RCC 7860 (cell line): ENCODE results near the gene PNRC2.
"Not testable (repeated sequence)": the region's sequence is repeated elsewhere in the genome, so short reads cannot be mapped to it uniquely, and the experiment has no call there.

Experiments
- DNase-seq: peaks from one replicate; pipeline ENCODE4 v3.0.0-alpha.2; 2015; ENCODE audit warnings: low spot score
- FAIRE-seq: peaks from 2 replicates; lab custom pipeline; 2012; peaks lifted over from hg19 to GRCh38; lab: Jason Lieb, UNC

Gene PNRC2

DNA sequence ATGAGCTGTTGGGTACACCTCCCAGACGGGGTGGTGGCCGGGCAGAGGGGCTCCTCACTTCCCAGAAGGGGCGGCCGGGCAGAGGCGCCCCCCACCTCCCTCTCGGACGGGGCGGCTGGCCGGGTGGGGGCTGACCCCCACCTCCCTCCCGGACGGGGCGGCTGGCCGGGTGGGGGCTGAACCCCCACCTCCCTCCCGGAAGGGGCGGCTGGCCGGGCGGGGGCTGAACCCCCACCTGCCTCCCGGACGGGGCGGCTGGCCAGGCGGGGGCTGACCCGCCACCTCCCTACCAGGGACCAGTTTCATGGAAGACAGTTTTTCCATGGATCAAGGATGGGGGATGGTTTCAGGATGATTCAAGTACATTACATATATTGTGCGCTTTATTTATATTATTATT, 27.4 kb downstream of the PNRC2 start:
- FAIRE-seq, DNase-seq: not testable (repeated sequence)

DNA sequence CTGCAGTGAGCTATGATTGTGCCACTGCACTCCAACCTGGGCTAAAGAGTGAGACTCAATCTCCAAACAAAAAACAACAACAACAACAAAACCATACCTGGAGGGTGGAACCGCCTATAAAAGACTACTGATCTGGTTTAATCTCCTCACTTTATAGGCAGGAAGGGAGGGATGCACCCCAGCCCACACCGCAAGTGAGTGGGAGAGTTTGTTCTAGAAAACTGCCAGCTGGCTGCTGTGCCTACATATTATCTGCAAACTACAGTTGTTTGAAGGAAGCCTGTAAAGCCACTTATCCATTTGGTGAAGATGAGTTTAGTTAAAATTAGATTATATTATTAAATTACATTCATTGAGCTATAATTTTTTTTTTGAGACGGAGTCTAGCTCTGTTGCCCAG, 29.6 kb downstream of the PNRC2 start:
- DNase-seq = no peak
- FAIRE-seq = no peak

GRCh38 chr1:23992011-23992410, 32.4 kb downstream of the PNRC2 start:
- DNase-seq, FAIRE-seq: not testable (repeated sequence)

DNA sequence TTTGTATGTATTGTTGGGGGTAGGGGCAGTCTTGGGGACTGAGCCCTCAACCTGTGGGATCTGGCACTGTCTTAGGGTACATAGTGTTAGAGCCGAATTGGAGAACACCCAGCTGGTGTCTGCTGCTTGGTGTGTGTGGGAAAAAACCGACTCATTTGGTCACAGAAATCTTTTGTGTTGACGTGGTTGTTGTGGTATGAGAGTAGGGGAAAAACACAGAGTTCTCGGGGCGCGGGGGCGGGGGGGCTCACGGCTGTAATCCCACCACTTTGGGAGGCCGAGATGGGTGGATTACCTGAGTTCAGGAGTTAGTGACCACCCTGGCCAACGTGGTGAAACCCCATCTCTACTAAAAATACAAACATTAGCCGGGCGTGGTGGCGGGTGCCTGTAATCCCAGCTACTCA, 35.8 kb downstream of the PNRC2 start:
- no peak for FAIRE-seq

DNA sequence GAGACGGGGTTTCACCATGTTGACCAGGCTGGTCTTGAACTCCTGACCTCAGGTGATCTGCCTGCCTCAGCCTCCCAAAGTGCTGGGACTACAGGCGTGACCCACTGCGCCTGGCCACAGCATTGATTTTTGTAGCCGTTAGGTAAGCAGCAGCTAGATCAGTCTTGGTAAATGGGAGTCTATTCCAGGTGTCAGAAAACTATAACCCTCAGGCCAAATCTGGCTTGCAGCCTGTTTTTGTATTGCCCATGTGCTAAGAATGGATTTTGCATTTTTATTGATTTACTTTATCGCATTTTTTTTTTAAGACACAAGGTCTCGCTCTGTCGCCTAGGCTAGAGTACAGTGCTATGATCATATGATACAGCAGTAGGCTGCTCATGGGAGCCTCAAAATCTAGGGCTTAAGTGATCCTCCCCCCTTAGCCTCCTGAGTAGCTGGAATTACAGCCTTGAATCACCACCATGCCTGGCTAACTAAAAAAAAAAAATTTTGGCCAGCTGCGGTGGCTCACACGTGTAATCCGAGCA, 37.1 kb downstream of the PNRC2 start:
- DNase-seq = no peak
- FAIRE-seq = no peak

More for the DNA sequence above, 35.8 kb downstream of the PNRC2 start:
- no peak for DNase-seq

- DNase-seq = no peak
- no peak for FAIRE-seq
Observed at GRCh38 chr1:23997812-23998211, 38.2 kb downstream of the PNRC2 start.

- FAIRE-seq (no peak), DNase-seq (no peak)
Observed at GRCh38 chr1:23999156-23999671, 39.6 kb downstream of the PNRC2 start.

DNA sequence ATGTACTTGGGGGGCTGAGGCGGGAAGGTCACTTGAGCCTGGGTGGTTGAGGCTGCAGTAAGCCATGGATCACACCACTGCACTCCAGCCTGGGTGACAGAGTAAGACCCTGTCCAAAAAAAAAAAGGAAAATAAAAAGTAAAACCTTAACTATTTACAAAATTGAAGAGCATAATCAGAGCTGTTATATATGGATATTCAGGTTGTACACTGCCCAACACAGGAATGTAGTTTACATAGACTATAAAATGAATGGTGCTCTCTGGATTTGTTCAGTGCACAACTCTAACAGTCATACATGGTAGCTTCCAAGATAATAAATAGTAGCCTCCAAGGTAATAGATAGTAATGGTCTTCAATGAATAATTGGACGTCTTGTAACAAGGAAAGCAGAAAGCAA, 43.1 kb downstream of the PNRC2 start:
- no peak for FAIRE-seq
- no peak for DNase-seq

- DNase-seq = no peak
Observed at GRCh38 chr1:24003331-24003972, 43.8 kb downstream of the PNRC2 start.

DNA sequence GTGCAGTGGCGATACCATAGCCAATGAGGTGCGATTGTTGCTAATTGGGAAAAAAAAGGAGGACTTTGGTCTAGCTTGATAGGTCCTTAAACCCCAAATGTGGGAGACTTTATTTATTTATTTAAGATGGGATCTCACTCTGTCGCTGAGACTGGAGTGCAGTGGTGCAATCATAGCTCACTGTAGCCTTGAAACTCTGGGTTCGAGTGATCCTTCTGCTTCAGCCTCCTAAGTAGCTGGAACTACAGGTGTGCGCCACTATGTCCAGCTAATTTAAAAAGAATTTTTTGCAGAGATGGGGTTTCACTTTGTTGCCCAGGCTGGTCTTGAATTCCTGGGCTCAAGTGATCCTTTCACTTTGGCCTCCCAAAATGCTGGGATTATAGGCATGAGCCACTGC, 44.5 kb downstream of the PNRC2 start:
- no peak for DNase-seq
- no peak for FAIRE-seq

More at GRCh38 chr1:24003331-24003972, 43.8 kb downstream of the PNRC2 start:
- FAIRE-seq = no peak

DNA sequence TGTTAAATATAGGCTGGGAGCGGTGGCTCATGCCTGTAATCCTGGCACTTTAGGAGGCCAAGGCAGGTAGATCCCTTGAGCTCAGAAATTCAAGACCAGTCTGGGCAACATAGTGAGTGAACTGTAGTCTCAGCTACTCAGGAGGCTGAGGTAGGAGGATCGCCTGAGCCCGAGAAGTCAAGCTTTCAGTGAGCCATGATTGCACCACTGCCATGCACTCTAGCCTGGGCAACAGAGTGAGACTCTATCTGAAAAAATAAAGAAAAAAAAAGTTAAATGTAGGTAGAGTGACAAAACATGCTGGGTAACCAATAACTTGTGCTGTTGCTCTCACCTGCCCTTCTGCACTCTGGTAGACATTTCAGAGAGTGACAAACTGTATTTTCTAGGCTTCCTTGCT, 45.5 kb downstream of the PNRC2 start:
- DNase-seq = no peak
- FAIRE-seq = no peak

GRCh38 chr1:24007079-24007478, 47.5 kb downstream of the PNRC2 start:
- FAIRE-seq (no peak), DNase-seq (no peak)

GRCh38 chr1:24008574-24009184, 49.1 kb downstream of the PNRC2 start:
- DNase-seq, FAIRE-seq: not testable (repeated sequence)

DNA sequence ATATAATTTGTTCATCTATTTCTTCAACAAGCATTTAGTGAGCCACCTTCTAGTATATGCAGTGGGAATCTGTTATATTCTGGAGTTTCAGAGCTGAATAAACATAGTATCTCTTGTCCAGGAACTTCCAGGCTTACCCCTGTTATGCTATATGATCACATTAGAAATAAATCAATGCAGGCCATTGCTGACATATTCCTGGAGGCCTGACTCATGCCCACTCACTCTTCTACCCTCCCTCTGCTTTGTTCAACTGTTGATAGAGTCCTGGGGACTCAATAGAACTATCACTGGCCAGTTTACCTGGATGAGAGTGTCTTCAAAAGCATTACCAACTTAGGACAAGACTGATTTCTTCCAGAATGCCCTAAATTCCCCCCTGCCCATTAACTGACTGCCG, 49.8 kb downstream of the PNRC2 start:
- FAIRE-seq (peak; percentile 84), DNase-seq (peak; percentile 79)

- DNase-seq = no peak
- no peak for FAIRE-seq
Observed at GRCh38 chr1:24010650-24011049, 51.0 kb downstream of the PNRC2 start.

- not testable (repeated sequence) for FAIRE-seq
Observed at GRCh38 chr1:24012878-24013277, 53.2 kb downstream of the PNRC2 start.

More at GRCh38 chr1:24012878-24013277, 53.2 kb downstream of the PNRC2 start:
- DNase-seq = not testable (repeated sequence)
